Stimulated activated naive CD8-positive, alpha-beta T cell treated with anti-CD3 and anti-CD28 coated beads, Interleukin-15, Interleukin-2, amounts not matched to agents 100 U/mL and 50 U/mL, for 24 hours (primary cell): ENCODE data around the gene UTF1.

ENCODE experiments used
- ATAC-seq: fragments of 150-1000 bp; cut with Tn5 transposase; one replicate; pipeline ENCODE4 v1.10.0; 2021
- DNase-seq: peaks from one replicate; pipeline ENCODE4 v3.0.0; 2021

The UTF1 gene

GRCh38 chr10:133230044-133230361, at the start of gene UTF1:
Gene UTF1 (plus strand): TSS chr10:133230217. CDS start chr10:133230289, 72 bp downstream.
- no peak for DNase-seq
- no peak for ATAC-seq

- no peak for ATAC-seq
- no peak for DNase-seq
These were observed 48.9 kb upstream of the UTF1 start for GRCh38 chr10:133180965-133181639.

- ATAC-seq: no peak
- DNase-seq: no peak
These were observed 47.8 kb upstream of the UTF1 start for GRCh38 chr10:133182190-133182589.

- DNase-seq (no peak), ATAC-seq (no peak)
These were observed 47.0 kb upstream of the UTF1 start for GRCh38 chr10:133182791-133183645.

- ATAC-seq (no peak), DNase-seq (no peak)
These were observed 46.2 kb upstream of the UTF1 start for GRCh38 chr10:133183646-133184378.

GRCh38 chr10:133184591-133185244, 45.3 kb upstream of the UTF1 start:
- DNase-seq (no peak), ATAC-seq (no peak)

GRCh38 chr10:133185421-133185820, 44.6 kb upstream of the UTF1 start:
- ATAC-seq: no peak

GRCh38 chr10:133185916-133186315, 44.1 kb upstream of the UTF1 start:
- no peak for DNase-seq
- ATAC-seq: no peak

More at GRCh38 chr10:133185421-133185820, 44.6 kb upstream of the UTF1 start:
- DNase-seq: no peak

GRCh38 chr10:133186416-133187090, 43.5 kb upstream of the UTF1 start:
- ATAC-seq: no peak
- no peak for DNase-seq

- DNase-seq (no peak), ATAC-seq (no peak)
These were observed 42.7 kb upstream of the UTF1 start for GRCh38 chr10:133187091-133187905.

GRCh38 chr10:133187906-133188681, 41.9 kb upstream of the UTF1 start:
- no peak for DNase-seq

GRCh38 chr10:133189256-133189655, 40.8 kb upstream of the UTF1 start:
- DNase-seq: no peak
- ATAC-seq: no peak

More at GRCh38 chr10:133187906-133188681, 41.9 kb upstream of the UTF1 start:
- ATAC-seq: no peak

- ATAC-seq: no peak
- no peak for DNase-seq
These were observed 40.3 kb upstream of the UTF1 start for GRCh38 chr10:133189726-133190125.

GRCh38 chr10:133190225-133190624, 39.8 kb upstream of the UTF1 start:
- no peak for DNase-seq
- ATAC-seq: no peak

GRCh38 chr10:133191651-133192050, 38.4 kb upstream of the UTF1 start:
- DNase-seq (no peak), ATAC-seq (no peak)

GRCh38 chr10:133194151-133194550, 35.9 kb upstream of the UTF1 start:
- DNase-seq (no peak), ATAC-seq (no peak)

- ATAC-seq: no peak
- no peak for DNase-seq
These were observed 34.9 kb upstream of the UTF1 start for GRCh38 chr10:133195096-133195495.

- ATAC-seq (no peak), DNase-seq (no peak)
These were observed 34.4 kb upstream of the UTF1 start for GRCh38 chr10:133195611-133196010.

- DNase-seq (no peak), ATAC-seq (no peak)
These were observed 33.6 kb upstream of the UTF1 start for GRCh38 chr10:133196221-133196915.
